SK-N-MC (cell line): Measurements from ENCODE around the gene MSMB.

Source experiments
- DNase-seq: peaks from one replicate; pipeline ENCODE4 v3.0.0-alpha.2; 2011; ENCODE audit warnings: low read depth, low spot score
- H3K27ac ChIP-seq: fragments of 200-600 bp; sonication (generic); 2 replicates; pipeline ENCODE4 v1.5.1; 2016; ENCODE audit warnings: mixed run types
- H3K36me3 ChIP-seq: fragments of 200-600 bp; sonication (generic); 2 replicates; pipeline ENCODE4 v1.6.1; 2017; ENCODE audit warnings: antibody characterized with exemption, low read length, mixed read lengths; ENCODE audit not compliant: insufficient read depth
- H3K4me3 ChIP-seq: fragments of 200-600 bp; sonication (generic); 2 replicates; pipeline ENCODE4 v1.5.1; 2016
- H3K9ac ChIP-seq: fragments of 200-600 bp; sonication (generic); 2 replicates; pipeline ENCODE4 v1.8.0; 2017; ENCODE audit warnings: mixed run types, mixed read lengths; ENCODE audit not compliant: insufficient read length
- H3K9me3 ChIP-seq: fragments of 200-600 bp; sonication (generic); 2 replicates; pipeline ENCODE4 v1.6.1; 2017; ENCODE audit warnings: low read depth, mild to moderate bottlenecking, antibody characterized with exemption, low read length, moderate library complexity, mixed read lengths
- EZH2 ChIP-seq: fragments of 200-600 bp; sonication (generic); IDR thresholded peaks from one replicate; pipeline ENCODE4 v1.6.1; 2017; ENCODE audit warnings: antibody characterized with exemption
- FOXP2 ChIP-seq: optimal IDR thresholded peaks from 2 replicates; pipeline ENCODE3; 2011; ENCODE audit warnings: mild to moderate bottlenecking, moderate library complexity; ENCODE audit not compliant: insufficient read depth; ENCODE audit errors: extremely low read length, control extremely low read depth
- POLR2AphosphoS5 ChIP-seq: IDR thresholded peaks from 2 replicates; pipeline ENCODE4 v1.6.1; 2012; ENCODE audit warnings: mild to moderate bottlenecking, low read depth, low read length, borderline replicate concordance

MSMB gene

DNA sequence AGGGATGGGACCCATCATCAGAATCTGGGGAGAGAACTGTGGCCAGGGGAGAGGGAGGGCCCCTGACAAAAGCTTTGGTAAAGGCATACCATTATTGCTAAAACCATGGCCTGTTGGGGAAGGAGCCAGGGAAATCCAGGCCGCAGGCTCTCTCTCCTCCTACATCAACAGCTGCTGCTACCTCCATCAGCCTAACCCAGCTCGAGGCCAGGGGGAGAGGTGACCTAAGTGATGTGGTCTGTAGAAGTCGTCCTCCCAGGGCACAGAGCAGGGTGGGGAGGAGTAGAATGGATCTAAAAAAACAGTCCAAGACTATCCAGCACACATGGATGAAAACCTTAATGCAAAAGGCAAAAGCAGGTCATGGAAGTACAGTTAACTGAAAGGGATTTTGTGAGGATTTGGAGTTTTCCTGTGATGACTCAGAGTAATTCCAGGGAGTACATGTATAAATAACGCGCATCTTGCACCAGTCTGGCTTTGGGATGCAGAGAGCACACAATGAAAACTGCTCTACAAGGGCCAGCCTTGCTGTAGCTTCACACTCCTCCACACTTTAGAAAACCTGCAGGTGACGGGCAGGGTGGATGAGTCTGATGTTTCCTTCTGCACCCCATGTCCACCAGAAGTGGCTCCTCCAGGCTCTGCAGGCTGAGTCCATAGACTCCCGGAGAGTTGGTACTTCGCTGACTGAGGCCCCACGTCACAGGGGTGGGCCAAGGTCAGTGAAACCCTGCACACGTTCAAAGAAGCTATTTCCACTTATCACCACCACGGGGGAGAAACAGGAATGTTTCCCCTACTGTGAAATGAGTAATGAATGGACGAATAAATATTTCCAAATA, 38.5 kb upstream of the MSMB start:
- DNase-seq, result no peak
- no peak overlapping the region for H3K4me3 ChIP-seq
- no peak overlapping the region for H3K27ac ChIP-seq
- TF ChIP-seq EZH2 (no peak), POLR2AphosphoS5 (no peak)
- no peaks in the 10 kb centered on the region for H3K36me3 ChIP-seq
- no peaks in the 10 kb centered on the region for H3K9me3 ChIP-seq
- no peak overlapping the region for H3K9ac ChIP-seq

DNA sequence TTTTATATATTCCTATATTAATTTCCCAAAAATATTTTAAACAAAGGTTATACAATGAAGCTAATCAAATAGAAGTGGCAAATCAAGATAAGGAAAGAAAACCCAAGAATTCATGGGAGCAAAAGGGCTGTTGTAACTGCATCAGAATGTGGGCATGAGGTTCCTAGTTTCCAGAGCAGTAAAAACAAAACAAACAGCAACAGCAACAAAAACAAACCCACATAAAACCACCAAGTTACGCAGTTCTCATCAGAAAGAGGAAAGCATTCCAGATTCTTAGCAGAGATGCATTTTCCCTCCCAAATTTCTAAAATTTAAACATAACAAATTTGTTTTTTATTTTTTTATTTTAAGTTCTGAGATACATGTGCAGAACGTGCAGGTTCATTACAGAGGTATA, 34.8 kb upstream of the MSMB start:
- Histone ChIP-seq H3K9me3 (no peaks in the 10 kb centered on the region), H3K27ac (no peak overlapping the region), H3K9ac (no peak overlapping the region), H3K36me3 (no peaks in the 10 kb centered on the region), H3K4me3 (no peak overlapping the region)
- no peak for DNase-seq
- no peak for TF ChIP-seq POLR2AphosphoS5
- no peak for TF ChIP-seq EZH2
- TF ChIP-seq FOXP2, result no peak

DNA sequence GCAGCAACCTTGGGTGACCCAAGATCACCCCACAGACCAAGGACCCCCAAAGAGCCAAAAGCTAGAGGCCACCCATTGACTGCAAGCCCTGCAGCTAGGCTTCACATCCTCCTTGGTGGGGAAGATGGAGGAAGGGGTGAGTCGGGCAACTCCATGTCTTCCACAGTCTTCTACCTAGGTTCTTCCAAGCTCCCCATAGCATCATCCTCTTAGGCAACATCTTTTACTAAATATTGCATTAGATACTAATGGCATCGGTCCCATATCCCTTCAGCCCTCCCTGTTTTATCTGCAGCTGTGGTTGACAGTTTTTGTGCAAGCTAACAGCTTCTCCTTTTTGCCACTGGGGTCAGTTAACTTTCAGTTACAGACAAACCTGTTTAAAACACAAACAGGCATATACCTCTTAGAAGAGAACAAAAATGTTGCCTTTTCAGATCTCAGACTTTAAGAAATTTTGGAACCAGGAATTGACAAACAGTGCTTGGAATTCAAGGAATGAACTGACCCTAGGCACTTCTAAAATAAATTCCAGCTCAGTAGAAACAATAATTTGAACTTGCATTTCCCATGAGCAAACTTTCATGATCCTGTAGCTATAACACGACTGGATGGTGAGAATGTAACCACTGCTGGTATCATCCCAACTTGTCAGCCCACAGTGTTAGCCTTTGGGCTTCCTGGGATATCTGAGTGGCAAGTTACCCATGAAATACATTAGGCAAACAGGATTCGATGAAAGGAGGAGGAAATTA, 33.9 kb upstream of the MSMB start:
- no peaks in the 10 kb centered on the region for H3K36me3 ChIP-seq
- no peak overlapping the region for H3K27ac ChIP-seq
- no peak overlapping the region for H3K9ac ChIP-seq
- DNase-seq, result no peak
- H3K9me3 ChIP-seq, result no peaks in the 10 kb centered on the region
- no peak overlapping the region for H3K4me3 ChIP-seq
- TF ChIP-seq EZH2 (no peak), POLR2AphosphoS5 (no peak), FOXP2 (no peak)

DNA sequence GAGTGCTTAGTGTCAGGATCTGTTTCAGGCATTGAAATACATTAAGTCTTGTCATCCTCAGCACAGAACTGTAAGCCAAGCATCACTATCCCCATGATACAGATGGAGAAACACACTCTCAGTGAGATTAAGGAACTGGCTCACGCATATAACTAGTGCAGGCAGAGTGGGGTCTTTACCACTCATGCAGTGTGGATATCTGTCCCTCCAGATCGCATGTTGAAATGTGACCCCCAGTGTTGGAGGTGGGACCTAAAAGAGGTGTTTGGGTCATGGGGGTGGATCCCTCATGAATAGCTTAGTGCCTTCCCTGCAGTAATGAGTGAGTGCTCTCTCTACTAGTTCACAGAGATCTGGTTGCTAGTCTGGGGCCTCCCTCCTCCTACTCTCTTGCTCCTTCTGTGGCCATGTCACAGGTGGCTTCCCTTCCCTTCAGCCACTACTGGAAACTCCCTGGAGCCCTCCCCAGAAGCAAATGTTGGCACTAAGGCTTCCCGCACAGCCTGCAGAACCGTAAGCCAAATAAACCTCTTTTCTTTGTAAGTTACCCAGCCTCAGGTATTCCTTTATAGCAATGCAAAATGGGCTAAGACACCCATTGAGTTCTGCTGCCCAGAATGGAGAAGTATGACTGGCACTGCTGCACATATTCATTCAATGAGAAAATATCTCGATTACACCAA, 31.8 kb upstream of the MSMB start:
- H3K36me3 ChIP-seq, result no peaks in the 10 kb centered on the region
- no peak overlapping the region for H3K9ac ChIP-seq
- H3K27ac ChIP-seq, result no peak overlapping the region
- H3K4me3 ChIP-seq, result no peak overlapping the region
- DNase-seq, result no peak
- TF ChIP-seq EZH2 (no peak), FOXP2 (no peak), POLR2AphosphoS5 (no peak)
- no peaks in the 10 kb centered on the region for H3K9me3 ChIP-seq

DNA sequence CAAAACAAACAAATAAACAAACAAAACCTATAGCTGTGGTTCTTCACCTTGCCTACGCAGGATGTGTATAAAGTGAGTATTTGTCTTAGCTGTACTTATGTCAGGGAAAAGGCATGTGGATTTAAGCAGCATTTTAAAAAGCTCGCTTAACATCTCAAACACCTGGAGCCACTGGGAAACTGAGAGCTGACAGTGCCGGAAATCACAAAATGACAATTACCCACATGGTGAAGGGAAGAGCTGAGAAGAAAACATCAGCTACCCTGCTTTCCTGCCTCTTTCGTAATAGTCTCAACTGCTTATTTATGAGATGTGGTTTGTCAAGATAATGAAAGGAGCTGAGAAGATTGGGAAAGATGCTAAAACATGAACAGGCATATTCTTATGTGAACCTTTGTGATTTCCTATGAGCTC, 31.1 kb upstream of the MSMB start:
- Histone ChIP-seq H3K27ac (no peak overlapping the region), H3K9me3 (no peaks in the 10 kb centered on the region), H3K36me3 (no peaks in the 10 kb centered on the region), H3K9ac (no peak overlapping the region), H3K4me3 (no peak overlapping the region)
- no peak for TF ChIP-seq FOXP2
- no peak for TF ChIP-seq EZH2
- TF ChIP-seq POLR2AphosphoS5, result no peak
- no peak for DNase-seq

DNA sequence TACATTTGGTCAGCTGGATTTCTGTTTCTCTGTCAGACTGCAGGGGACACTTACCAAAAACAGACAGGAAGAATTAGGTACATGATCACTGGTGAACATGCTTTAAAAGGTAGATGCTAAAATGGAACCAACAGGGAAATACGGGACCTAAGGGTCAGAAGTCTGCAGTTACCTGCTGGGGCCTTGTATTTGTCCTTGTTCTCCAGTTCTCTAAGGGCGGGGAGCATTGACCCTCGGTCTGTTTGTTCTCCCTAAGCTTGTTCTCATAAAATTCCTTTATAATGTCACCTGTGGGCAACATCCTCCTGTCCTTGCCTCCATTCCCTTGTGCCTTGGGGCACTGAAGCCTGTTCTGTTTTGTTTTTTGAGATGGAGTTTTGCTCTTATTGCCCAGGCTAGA, 29.8 kb upstream of the MSMB start:
- no peak overlapping the region for H3K9ac ChIP-seq
- no peak for TF ChIP-seq EZH2
- no peak for TF ChIP-seq FOXP2
- no peak for TF ChIP-seq POLR2AphosphoS5
- no peaks in the 10 kb centered on the region for H3K36me3 ChIP-seq
- no peak overlapping the region for H3K27ac ChIP-seq
- no peaks in the 10 kb centered on the region for H3K9me3 ChIP-seq
- H3K4me3 ChIP-seq, result no peak overlapping the region
- no peak for DNase-seq

DNA sequence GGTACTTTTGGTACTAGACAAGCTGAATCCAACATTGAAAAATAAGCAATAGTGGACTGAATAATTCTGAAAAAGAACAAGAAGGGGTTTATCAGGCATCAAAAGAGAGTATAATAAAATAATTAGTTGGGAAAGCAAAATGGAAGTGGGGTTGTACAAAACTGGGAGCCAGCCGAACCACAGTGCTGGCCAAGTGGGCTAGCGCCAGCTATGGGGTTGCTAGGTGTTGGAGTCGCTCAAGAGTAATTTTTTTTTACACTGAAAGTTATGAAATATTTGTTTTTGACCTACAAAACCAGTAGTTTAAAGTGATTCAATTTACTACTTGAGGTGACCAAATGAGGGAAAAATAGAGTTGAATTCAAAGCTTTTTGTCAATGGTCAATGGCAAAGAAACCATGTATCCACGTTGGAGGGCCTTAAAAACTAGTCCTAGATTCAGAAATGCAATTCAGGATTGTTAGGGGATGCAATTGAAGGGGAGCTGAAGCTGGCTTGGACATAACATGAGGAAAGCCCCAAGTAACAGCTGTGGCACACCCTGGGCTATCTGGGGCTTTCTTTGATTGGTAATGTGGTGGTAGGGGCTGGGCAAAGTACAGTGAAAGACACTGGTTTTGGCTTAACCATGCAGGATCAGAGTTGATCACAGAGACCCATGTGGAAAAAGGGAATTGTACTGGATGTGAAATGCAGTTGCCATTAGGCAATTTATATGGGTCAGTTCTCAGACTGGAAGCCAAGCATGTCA, 28.3 kb upstream of the MSMB start:
- H3K27ac ChIP-seq, result no peak overlapping the region
- H3K9me3 ChIP-seq, result no peaks in the 10 kb centered on the region
- H3K4me3 ChIP-seq, result no peak overlapping the region
- no peak overlapping the region for H3K9ac ChIP-seq
- no peak for DNase-seq
- H3K36me3 ChIP-seq, result no peaks in the 10 kb centered on the region
- TF ChIP-seq EZH2 (no peak), FOXP2 (no peak), POLR2AphosphoS5 (no peak)

DNA sequence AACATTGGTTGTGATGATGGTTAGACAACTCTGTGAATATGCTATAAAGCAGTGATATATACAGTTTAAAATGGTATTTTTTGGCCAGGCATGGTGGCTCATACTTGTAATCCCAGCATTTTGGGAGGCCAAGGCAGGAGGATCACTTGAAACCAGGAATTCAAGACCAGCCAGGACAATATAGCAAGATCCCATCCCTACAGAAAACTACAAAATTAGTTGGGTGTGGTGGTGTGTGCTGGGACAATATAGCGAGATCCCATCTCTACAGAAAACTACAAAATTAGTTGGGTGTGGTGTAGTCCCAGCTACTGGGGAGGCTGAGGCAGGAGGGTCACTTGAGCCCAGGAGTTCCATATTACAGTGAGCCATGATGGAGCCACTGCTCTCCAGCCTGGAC, 27.5 kb upstream of the MSMB start:
- Histone ChIP-seq H3K9ac (no peak overlapping the region), H3K9me3 (no peaks in the 10 kb centered on the region), H3K27ac (no peak overlapping the region), H3K36me3 (no peaks in the 10 kb centered on the region), H3K4me3 (no peak overlapping the region)
- TF ChIP-seq FOXP2 (no peak), EZH2 (no peak), POLR2AphosphoS5 (no peak)
- no peak for DNase-seq
